Astrocyte (in vitro differentiated cells and primary cell): ENCODE results near the gene ALPG. TPM values are rescaled to one million over a fixed set of nuclear protein-coding genes. Genes with fewer than 3 reads are reported as not detected.
"Not testable (repeated sequence)": the region's sequence is repeated elsewhere in the genome, so short reads cannot be mapped to it uniquely, and the experiment has no call there.

Experiments
- DNase-seq: peaks from one replicate; pipeline ENCODE4 v3.0.0-alpha.2; 2010; ENCODE audit warnings: low read depth
- FAIRE-seq: peaks from 2 replicates; lab custom pipeline; 2011; peaks lifted over from hg19 to GRCh38; lab: Jason Lieb, UNC
- H2AFZ ChIP-seq: 2 replicates; pipeline ENCODE4 v1.6.0; 2012; ENCODE audit warnings: low read depth, low read length, inconsistent platforms
- H3K27ac ChIP-seq: 2 replicates; pipeline ENCODE4 v1.5.1; 2011; ENCODE audit warnings: low read depth, low read length, inconsistent platforms
- H3K27me3 ChIP-seq: 2 replicates; pipeline ENCODE4 v1.6.0; 2011; ENCODE audit warnings: low read length, inconsistent platforms; ENCODE audit not compliant: insufficient read depth
- H3K36me3 ChIP-seq: 2 replicates; pipeline ENCODE4 v1.5.1; 2011; ENCODE audit warnings: low read length, inconsistent platforms; ENCODE audit not compliant: insufficient read depth
- H3K4me1 ChIP-seq: 2 replicates; pipeline ENCODE4 v1.5.1; 2011; ENCODE audit warnings: low read length, inconsistent platforms; ENCODE audit not compliant: insufficient read depth
- H3K4me2 ChIP-seq: 2 replicates; pipeline ENCODE4 v1.6.0; 2012; ENCODE audit warnings: low read length, inconsistent platforms
- H3K4me3 ChIP-seq: 2 replicates; pipeline ENCODE4 v1.5.1; 2011; ENCODE audit warnings: low read depth, mild to moderate bottlenecking, low read length, inconsistent platforms; ENCODE audit not compliant: insufficient read depth
- H3K79me2 ChIP-seq: 2 replicates; pipeline ENCODE4 v1.6.0; 2012; ENCODE audit warnings: mild to moderate bottlenecking, low read length, inconsistent platforms; ENCODE audit not compliant: insufficient read depth
- H3K9ac ChIP-seq: 2 replicates; pipeline ENCODE4 v1.6.0; 2012; ENCODE audit warnings: mild to moderate bottlenecking, low read length, inconsistent platforms
- H3K9me3 ChIP-seq: 2 replicates; pipeline ENCODE4 v1.5.1; 2012; ENCODE audit warnings: low read depth, mild to moderate bottlenecking, low read length, inconsistent platforms; ENCODE audit not compliant: insufficient read depth
- H4K20me1 ChIP-seq: 2 replicates; pipeline ENCODE4 v1.6.0; 2012; ENCODE audit warnings: low read length, inconsistent platforms; ENCODE audit not compliant: insufficient read depth
- H3K27ac Mint-ChIP-seq: one replicate; pipeline ENCODE4 v1.8.0; 2021; ENCODE audit warnings: mild to moderate bottlenecking, mixed read lengths; ENCODE audit not compliant: unreplicated experiment
- H3K27me3 Mint-ChIP-seq: one replicate; pipeline ENCODE4 v1.8.0; 2021; ENCODE audit warnings: low read depth, mixed read lengths; ENCODE audit not compliant: unreplicated experiment
- H3K36me3 Mint-ChIP-seq: one replicate; pipeline ENCODE4 v1.8.0; 2021; ENCODE audit warnings: low read depth, mixed read lengths; ENCODE audit not compliant: unreplicated experiment
- H3K4me1 Mint-ChIP-seq: one replicate; pipeline ENCODE4 v1.8.0; 2021; ENCODE audit warnings: low read depth, mixed read lengths; ENCODE audit not compliant: unreplicated experiment
- H3K4me3 Mint-ChIP-seq: one replicate; pipeline ENCODE4 v1.8.0; 2021; ENCODE audit warnings: mild to moderate bottlenecking, moderate library complexity, mixed read lengths; ENCODE audit not compliant: unreplicated experiment
- H3K9me3 Mint-ChIP-seq: one replicate; pipeline ENCODE4 v1.8.0; 2021; ENCODE audit warnings: mild to moderate bottlenecking, mixed read lengths; ENCODE audit not compliant: unreplicated experiment
- EZH2 ChIP-seq: IDR thresholded peaks from 2 replicates; pipeline ENCODE4 v1.6.1; 2012; ENCODE audit warnings: mild to moderate bottlenecking, low read length, inconsistent platforms; ENCODE audit not compliant: insufficient read depth
- total RNA-seq: library from RNA; stranded (reverse); gene quantifications from 2 replicates; pipeline ENCODE4 v1.2.1, GENCODE V29; 2021
- TF ChIP-seq, protein P1 (sequence below): IDR thresholded peaks from 2 replicates; pipeline ENCODE4 v1.5.1; 2011; ENCODE audit warnings: low read depth, mild to moderate bottlenecking, inconsistent platforms, low read length, moderate library complexity; ENCODE audit not compliant: insufficient read depth

The ALPG gene
- total RNA-seq, 1 donor from 2014 or later, result 0.27 TPM

DNA sequence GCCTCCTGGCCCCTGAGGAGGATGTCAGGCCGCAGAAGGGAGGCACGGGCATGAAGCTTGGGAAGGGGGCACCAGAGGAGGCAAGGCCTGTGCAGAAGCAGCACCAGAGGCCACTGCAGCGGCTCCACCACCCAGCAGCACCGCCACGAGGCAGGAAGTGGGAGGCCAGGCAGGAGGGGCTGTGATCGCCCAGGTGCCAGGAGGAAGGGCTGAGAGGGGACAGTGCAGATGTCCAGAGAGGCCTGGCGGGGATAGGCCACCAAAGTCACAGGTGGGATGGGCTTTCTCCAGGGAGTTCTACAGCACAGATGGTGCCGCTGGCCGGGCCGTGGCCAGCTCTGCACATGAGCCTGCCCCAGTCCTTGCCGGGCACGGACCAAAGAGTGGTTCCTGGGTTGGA, 43.3 kb downstream of the ALPG start:
- peaks cover 8% of the 10 kb centered on the region for H3K27me3 ChIP-seq
- no peak overlapping the region for H3K27ac Mint-ChIP-seq
- FAIRE-seq, result no peak

DNA sequence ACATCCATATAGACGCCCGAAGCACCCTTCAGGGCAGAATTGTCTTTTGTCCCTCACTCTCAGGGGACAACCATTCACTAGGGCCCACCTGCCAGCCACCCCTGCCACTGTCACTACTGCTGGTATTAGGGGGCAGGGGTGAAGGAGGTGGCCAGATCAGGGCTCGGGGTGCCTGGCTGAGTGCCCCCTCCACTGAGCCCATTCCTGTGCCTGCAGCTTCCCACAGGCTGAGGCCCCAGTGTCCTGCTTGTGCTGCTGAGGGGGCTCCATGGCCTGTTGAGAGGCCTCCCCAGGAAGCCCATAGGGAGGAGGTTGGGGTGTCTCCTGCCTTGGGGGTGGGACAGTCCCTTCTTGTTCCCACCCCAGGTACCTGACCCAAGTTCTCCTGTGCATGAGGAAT, 45.0 kb downstream of the ALPG start:
- not testable (repeated sequence) for H3K27ac Mint-ChIP-seq, FAIRE-seq, H3K4me3 ChIP-seq, H4K20me1 ChIP-seq, H3K27ac ChIP-seq, H3K4me1 ChIP-seq, H3K36me3 ChIP-seq, H3K9me3 ChIP-seq, H3K79me2 ChIP-seq, H3K36me3 Mint-ChIP-seq, H3K4me2 ChIP-seq, DNase-seq, H3K4me1 Mint-ChIP-seq, H3K4me3 Mint-ChIP-seq, H2AFZ ChIP-seq, H3K9ac ChIP-seq, H3K9me3 Mint-ChIP-seq
- peaks cover 52% of the 10 kb centered on the region for H3K27me3 Mint-ChIP-seq
- H3K27me3 ChIP-seq, result peaks cover 12% of the 10 kb centered on the region

More for the DNA sequence above, 43.3 kb downstream of the ALPG start:
- Histone ChIP-seq H3K4me2 (no peak overlapping the region), H3K9ac (no peak overlapping the region), H3K36me3 (no peaks in the 10 kb centered on the region), H3K79me2 (no peaks in the 10 kb centered on the region), H2AFZ (no peak overlapping the region), H3K27ac (no peak overlapping the region), H3K9me3 (no peaks in the 10 kb centered on the region), H3K4me3 (no peak overlapping the region), H3K4me1 (no peaks in the 10 kb centered on the region), H4K20me1 (no peaks in the 10 kb centered on the region)
- Mint-ChIP-seq H3K9me3 (peaks cover 1% of the 10 kb centered on the region), H3K27me3 (peaks cover 38% of the 10 kb centered on the region), H3K4me1 (peaks cover 4% of the 10 kb centered on the region), H3K4me3 (no peak overlapping the region), H3K36me3 (no peaks in the 10 kb centered on the region)
- DNase-seq, result no peak
- TF ChIP-seq, protein P1, sequence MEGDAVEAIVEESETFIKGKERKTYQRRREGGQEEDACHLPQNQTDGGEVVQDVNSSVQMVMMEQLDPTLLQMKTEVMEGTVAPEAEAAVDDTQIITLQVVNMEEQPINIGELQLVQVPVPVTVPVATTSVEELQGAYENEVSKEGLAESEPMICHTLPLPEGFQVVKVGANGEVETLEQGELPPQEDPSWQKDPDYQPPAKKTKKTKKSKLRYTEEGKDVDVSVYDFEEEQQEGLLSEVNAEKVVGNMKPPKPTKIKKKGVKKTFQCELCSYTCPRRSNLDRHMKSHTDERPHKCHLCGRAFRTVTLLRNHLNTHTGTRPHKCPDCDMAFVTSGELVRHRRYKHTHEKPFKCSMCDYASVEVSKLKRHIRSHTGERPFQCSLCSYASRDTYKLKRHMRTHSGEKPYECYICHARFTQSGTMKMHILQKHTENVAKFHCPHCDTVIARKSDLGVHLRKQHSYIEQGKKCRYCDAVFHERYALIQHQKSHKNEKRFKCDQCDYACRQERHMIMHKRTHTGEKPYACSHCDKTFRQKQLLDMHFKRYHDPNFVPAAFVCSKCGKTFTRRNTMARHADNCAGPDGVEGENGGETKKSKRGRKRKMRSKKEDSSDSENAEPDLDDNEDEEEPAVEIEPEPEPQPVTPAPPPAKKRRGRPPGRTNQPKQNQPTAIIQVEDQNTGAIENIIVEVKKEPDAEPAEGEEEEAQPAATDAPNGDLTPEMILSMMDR, result no peak
- TF ChIP-seq EZH2, result no peak

DNA sequence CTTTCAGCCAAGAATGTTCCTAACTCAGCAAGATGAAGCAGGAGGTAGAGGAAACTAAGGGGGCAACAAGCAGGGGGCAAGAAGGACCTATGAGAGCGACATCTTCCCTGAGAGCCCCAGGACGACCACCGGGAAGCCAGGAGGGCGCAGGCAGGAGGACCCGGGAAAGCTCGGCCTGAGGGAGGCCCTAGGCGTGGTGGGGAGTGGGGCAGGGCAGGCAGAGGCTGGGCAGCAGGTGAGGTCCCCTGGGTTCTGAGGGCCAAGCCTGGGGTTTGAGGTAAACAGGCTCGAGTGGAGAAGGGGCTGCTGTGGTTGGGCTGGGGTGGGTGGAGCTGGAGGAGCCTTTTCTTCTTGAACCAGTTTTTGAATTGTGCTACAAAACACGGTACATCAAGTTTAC, 48.0 kb downstream of the ALPG start:
- no peaks in the 10 kb centered on the region for H3K4me1 Mint-ChIP-seq
- Histone ChIP-seq H3K4me3 (no peak overlapping the region), H3K4me2 (no peak overlapping the region), H2AFZ (no peak overlapping the region), H4K20me1 (no peaks in the 10 kb centered on the region), H3K27me3 (peaks cover 19% of the 10 kb centered on the region), H3K9ac (no peak overlapping the region), H3K4me1 (no peaks in the 10 kb centered on the region), H3K79me2 (no peaks in the 10 kb centered on the region), H3K36me3 (no peaks in the 10 kb centered on the region), H3K27ac (no peak overlapping the region), H3K9me3 (no peaks in the 10 kb centered on the region)
- DNase-seq, result no peak
- no peak for FAIRE-seq
- no peak for TF ChIP-seq EZH2
- TF ChIP-seq, protein P1, result no peak
- peaks cover 55% of the 10 kb centered on the region for H3K27me3 Mint-ChIP-seq
- no peaks in the 10 kb centered on the region for H3K36me3 Mint-ChIP-seq
- H3K27ac Mint-ChIP-seq, result no peak overlapping the region
- H3K9me3 Mint-ChIP-seq, result peaks cover 3% of the 10 kb centered on the region
- no peak overlapping the region for H3K4me3 Mint-ChIP-seq
